ENCODE data around the gene RSU1.

DNA sequence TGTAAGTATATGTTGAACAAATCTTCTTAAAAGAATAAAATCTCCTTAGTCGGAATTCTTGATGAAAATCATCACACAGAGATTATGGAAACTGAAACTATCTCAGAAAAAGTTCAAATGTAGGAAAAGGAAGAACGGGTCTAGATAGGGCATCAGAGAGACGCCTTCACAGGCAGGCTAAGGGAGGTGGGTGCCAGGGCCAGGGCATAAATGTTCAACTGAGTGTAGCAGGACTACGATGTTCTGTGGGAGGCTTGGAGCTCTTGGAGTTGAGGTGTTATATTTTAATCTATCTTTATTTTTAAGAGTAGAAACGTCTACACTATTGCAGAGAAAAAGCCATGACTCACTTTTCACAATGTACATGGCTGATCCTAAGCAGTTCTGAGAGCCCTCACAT is 101.2 kb downstream of the RSU1 start:
- TF ChIP-seq ZSCAN29 (IDR thresholded peaks at IDR 0.05), result no peak
- no peak for TF ChIP-seq POLR2A (IDR thresholded peaks at IDR 0.05; ENCODE audit: low read depth, low read length)
- no peak for TF ChIP-seq MYC (IDR thresholded peaks at IDR 0.05; ENCODE audit: insufficient read depth, insufficient read length, insufficient replicate concordance, low read length, severe bottlenecking)
- TF ChIP-seq KAT2A (conservative IDR thresholded peaks at IDR 0.05; ENCODE audit: control insufficient read depth, low read depth, low read length), result no peak
- TF ChIP-seq, protein P1, sequence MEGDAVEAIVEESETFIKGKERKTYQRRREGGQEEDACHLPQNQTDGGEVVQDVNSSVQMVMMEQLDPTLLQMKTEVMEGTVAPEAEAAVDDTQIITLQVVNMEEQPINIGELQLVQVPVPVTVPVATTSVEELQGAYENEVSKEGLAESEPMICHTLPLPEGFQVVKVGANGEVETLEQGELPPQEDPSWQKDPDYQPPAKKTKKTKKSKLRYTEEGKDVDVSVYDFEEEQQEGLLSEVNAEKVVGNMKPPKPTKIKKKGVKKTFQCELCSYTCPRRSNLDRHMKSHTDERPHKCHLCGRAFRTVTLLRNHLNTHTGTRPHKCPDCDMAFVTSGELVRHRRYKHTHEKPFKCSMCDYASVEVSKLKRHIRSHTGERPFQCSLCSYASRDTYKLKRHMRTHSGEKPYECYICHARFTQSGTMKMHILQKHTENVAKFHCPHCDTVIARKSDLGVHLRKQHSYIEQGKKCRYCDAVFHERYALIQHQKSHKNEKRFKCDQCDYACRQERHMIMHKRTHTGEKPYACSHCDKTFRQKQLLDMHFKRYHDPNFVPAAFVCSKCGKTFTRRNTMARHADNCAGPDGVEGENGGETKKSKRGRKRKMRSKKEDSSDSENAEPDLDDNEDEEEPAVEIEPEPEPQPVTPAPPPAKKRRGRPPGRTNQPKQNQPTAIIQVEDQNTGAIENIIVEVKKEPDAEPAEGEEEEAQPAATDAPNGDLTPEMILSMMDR (IDR thresholded peaks at IDR 0.05 in 2 of 3, conservative IDR thresholded peaks at IDR 0.05 in 1 of 3; ENCODE audit: control insufficient read depth in 2 of 3, extremely low read depth in 1 of 3, insufficient read depth in 1 of 3, low read depth in 3 of 3, low read length in 3 of 3), result no peak
